ENCODE measurements around the gene SULT2B1.
A peak's percentile ranks its signal among the peaks of the same experiment; 100 is the strongest.
"Not testable (repeated sequence)": the region's sequence is repeated elsewhere in the genome, so short reads cannot be mapped to it uniquely, and the experiment has no call there.

Gene SULT2B1

DNA sequence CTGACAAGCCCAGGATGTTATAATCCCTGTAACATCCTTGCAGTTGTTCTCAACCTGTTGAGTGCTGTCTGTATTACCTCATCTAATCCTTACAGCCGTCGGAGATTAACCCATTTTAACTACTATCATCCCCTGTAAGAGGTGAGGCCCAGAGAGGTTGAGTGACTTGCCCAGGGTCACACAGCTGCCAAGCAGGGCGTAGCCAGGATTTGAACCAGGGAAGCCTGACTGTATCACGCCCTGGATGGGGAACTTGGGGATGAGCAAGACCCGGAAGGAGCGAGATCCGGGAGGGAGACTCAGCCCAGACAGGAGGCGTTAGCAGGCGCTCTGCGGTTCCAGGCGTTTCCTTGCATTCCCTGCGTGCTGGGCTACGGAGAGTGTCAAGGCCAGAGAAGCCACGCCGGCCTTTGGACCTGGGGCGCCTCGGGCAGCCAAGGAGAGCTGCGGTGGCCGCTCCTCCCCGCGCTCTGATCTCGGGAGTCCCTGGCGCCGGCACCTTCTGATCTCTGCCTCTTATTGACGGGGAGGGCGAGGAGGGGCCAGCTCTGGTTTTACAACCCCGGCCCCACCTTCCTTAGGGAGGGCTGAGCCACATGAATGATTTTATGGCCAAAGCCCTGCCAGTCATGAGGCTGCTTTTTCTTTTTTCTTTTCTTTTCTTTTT, 6.2 kb downstream of the SULT2B1 start:
- DNase-seq (ENCODE audit: low read depth, low spot score): no peak

DNA sequence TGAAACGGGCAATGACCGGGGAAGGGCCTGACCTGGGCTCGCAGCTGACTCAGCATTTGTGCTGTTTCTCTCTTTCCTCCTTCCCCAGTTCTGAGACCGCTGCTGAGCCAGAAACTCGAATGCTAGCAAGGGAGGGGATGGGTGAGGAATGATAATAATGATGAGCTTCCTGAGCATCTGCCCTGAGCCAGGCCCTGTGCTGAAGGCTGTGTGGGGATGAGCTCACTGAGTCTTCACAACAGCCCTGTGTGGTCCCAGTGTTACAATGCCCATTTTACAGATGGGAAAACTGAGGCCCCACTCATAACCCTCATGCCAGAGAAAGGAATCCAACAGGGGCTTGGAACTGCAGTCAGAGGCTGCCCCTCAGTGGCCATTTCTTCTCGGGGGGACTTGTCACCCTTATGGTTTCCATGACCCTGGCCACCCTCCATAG, 8.1 kb downstream of the SULT2B1 start:
- DNase-seq (ENCODE audit: low read depth, low spot score): no peak

DNA sequence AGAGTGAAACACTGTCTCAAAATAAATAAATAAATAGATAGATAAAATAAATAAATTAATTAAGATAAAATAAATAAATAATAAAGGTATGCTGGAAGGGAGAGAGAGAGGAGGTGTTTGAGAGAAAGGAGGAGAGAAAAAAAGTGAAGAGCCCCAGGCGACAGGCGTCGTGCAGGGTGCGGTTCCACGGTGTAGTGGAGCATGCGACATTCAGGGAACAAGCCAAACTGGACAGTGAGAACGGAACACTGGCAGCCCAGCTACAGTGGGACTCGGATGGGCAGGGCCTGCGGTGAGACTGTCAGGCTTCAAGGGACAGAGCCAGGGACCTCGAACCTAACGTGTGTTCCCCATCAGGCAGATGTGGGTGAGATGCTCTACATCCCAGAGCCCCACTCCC, 9.4 kb downstream of the SULT2B1 start:
- DNase-seq (ENCODE audit: low read depth, low spot score): no peak

DNA sequence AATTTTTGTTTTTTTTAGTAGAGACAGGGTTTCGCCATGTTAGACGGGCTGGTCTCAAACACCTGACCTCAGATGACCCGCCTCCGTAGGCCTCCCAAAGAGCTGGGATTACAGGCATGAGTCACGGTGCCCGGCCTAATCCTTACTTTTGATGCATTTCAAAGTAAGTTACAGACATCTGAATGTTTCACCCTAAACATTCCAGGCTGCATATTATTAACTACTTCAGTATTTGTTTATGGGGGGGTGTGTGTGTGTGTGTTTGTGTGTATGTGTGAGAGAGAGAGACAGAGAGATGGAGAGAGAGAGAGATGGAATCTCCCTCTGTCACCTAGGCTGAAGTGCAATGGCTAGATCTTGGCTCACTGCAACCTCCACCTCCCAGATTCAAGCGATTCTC, 13.1 kb downstream of the SULT2B1 start:
- no peak for DNase-seq (ENCODE audit: low read depth, low spot score)

GRCh38 chr19:48568345-48568886, 16.4 kb downstream of the SULT2B1 start:
- DNase-seq (ENCODE audit: low read depth, low spot score): no peak

DNA sequence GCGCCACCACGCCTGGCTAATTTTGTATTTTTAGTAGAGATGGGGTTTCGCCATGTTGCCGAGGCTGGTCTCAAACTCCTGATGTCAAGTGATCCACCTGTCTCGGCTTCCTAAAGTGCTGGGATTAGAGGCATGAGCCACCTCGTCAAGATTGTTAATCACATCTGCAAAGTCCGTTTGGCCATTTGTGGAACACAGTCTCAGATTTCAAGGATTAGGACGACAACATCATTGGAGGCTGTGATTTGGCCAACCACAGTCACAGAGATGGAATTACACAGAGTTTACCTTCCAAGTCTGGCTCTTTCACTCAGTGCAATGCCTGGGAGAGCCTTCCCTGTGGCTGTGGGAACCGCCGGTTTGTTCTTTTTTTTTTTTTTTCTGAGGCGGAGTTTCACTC, 17.8 kb downstream of the SULT2B1 start:
- no peak for DNase-seq (ENCODE audit: low read depth, low spot score)

GRCh38 chr19:48571378-48572162, 19.6 kb downstream of the SULT2B1 start:
- DNase-seq (ENCODE audit: low read depth, low spot score): no peak

DNA sequence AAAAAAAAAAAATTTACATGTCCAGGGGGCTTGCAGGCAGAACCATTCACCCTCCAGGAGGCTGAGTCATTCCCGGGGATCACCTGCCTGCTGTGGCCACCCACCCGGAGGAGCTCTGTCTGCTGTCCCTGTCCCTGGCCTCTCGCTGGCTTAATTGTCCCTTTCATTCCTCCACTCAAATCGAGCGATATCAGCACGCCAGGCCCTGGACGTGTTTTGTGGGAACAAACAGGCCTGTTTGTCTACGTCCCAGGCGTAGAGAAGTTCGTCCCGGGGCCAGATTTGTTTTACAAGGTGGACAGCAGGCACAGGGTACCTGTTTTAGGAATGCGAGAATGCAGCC, 21.2 kb downstream of the SULT2B1 start:
- DNase-seq (ENCODE audit: low read depth, low spot score): no peak

DNA sequence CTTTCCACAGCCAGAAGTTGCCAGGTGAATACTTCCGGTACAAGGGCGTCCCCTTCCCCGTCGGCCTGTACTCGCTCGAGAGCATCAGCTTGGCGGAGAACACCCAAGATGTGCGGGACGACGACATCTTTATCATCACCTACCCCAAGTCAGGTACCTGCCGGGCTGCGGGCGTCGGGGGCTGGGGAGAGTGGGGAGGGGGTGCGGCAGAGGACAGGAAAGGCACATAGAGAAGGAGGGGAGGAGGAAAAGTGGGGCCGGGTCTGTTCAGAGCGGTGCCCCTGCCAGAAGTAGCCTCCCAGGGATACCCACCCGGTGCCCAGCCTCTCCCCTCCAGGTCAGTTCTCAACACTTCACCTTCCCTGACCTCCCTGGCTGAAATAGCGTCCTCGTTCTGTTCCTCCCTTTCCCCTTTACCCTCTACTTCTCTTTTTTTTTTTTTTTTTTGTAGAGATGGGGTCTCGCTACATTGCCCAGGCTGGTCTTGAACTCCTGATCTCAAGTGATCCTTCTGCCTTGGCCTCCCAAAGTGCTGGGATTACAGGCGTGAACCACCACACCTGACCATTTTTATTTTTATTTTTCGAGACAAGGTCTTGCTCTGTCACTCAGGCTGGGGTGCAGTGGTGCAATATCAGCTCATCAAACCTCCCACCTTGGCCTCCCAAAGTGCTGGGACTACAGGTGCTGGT, 24.1 kb downstream of the SULT2B1 start:
- DNase-seq (ENCODE audit: low read depth, low spot score): no peak

DNA sequence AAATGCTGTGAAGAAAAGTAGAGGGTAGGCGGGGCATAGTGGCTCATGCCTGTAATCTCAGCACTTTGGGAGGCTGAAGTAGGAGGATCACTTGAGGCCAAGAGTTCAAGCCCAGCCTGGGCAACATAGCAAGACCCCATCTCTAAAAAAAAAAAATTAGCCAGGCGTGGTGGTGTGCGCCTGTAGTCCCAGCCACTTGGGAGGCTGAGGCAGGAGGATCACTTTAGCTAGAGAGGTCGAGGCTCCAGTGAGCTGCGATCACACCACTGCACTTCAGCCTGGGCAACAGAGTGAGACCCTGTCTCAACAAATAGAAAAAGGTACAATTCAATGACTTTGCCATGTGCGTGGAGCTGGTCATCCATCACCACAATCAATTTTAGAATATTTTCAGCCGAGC, 25.9 kb downstream of the SULT2B1 start:
- DNase-seq (ENCODE audit: low read depth, low spot score): not testable (repeated sequence)

GRCh38 chr19:48578891-48579290, 26.9 kb downstream of the SULT2B1 start:
- DNase-seq (ENCODE audit: low read depth, low spot score): no peak

DNA sequence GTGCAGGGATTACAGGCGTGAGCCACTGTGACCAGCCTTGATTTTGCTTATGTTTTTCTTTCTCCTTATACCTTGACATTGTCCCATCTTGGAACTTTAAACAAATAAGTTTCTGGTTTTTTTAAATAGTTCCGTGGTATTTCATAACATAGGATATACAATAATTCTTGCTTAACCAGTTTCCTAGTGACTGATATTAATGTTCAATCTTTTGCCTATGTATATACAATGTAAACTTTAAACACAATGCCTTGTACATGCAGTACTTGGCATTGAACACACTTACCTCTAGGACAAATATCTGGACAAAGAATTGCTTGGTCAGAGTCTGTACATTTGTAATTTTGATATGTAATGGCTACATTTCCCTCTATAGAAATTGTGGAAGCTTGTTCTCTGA, 30.2 kb downstream of the SULT2B1 start:
- no peak for DNase-seq (ENCODE audit: low read depth, low spot score)

GRCh38 chr19:48587387-48587786, 35.4 kb downstream of the SULT2B1 start:
- DNase-seq (ENCODE audit: low read depth, low spot score): no peak

GRCh38 chr19:48588670-48589401, 36.9 kb downstream of the SULT2B1 start:
- peak; percentile 69 for DNase-seq (ENCODE audit: low read depth, low spot score)

DNA sequence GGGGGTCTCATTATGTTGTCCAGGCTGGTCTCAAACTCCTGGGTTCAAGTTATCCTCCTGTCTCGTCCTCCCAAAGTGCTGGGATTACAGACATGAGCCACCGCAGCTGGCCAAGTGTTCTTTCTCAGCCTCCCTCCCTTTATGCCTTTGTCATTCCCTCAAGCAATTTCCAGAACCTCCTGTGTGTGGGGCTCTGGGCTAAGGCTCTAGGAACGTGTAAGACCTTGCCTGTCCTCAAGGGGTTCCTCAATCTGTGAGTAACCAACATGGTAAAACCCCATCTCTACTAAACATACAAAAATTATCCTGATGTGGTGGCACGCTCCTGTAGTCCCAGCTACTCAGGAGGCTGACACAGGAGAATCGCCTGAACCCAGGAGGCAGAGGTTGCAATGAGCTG, 39.0 kb downstream of the SULT2B1 start:
- DNase-seq (ENCODE audit: low read depth, low spot score): no peak

GRCh38 chr19:48595171-48595570, 43.2 kb downstream of the SULT2B1 start:
- no peak for DNase-seq (ENCODE audit: low read depth, low spot score)

DNA sequence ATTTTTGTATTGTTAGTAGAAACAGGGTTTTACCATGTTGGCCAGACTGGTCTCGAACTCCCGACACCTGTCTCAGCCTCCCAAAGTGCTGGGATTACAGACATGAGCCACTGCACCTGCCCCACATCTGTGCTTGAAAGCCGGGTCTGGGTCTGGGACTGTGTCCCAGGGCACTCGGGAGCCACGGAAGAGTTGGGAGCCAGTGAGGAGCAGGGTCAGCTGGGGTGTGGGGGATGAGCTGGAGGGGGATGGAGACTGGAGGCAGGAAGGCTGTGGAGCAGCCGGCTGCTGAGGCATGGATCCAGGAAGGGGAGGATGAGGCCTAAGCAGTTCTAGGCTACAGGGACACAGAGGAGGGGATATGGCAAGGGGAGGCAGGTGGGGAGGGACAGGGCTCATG, 43.9 kb downstream of the SULT2B1 start:
- no peak for DNase-seq (ENCODE audit: low read depth, low spot score)

DNA sequence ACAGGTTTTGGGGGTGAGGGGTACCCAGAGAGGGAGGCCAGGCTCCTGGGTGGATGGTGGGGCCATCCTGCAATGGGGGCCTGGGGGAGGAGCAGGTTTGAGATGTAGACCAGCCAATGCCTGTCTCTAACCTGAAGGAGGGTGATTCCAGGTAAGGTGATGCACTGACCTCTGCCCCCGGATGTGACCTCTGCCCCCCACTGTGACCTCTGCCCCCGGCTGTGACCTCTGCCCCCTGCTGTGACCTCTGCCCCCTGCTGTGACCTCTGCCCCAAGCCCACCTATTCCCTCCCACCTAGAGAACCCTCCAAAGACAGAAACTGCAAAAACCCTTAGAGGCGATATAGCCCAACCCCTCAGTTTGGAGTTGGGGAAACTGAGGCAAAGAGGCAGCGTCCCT, 44.3 kb downstream of the SULT2B1 start:
- no peak for DNase-seq (ENCODE audit: low read depth, low spot score)

- no peak for DNase-seq (ENCODE audit: low read depth, low spot score)
Observed at GRCh38 chr19:48596679-48597465, 44.9 kb downstream of the SULT2B1 start.

DNA sequence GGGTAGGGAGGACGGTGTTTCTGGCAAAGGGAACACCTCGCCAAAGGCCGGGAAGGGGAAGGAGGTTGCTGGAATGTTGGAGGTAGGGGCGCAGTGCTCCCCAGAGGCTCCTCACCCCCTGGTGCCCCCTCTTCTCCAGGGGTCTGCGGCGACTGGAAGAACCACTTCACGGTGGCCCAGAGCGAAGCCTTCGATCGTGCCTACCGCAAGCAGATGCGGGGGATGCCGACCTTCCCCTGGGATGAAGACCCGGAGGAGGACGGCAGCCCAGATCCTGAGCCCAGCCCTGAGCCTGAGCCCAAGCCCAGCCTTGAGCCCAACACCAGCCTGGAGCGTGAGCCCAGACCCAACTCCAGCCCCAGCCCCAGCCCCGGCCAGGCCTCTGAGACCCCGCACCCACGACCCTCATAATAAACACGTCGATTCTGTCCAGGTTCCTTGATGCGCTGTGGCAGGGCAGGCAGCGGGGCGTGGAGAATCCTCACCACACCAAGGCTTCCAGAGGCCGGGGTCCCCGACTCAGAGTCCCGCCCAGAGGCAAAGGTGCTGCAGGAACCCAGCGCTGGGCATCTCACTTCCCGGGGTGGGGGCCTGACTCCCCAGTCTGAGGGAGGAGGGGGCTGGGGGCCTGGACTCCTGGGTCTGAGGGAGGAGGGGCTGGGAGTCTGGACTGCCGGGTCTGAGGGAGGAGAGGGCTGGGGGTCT, 47.2 kb downstream of the SULT2B1 start:
- DNase-seq (ENCODE audit: low read depth, low spot score): no peak
